Activated naive CD4-positive, alpha-beta T cell (primary cell): ENCODE results near the gene SLC47A1.
A peak's percentile ranks its signal among the peaks of the same experiment; 100 is the strongest.
"Not testable (repeated sequence)": the region's sequence is repeated elsewhere in the genome, so short reads cannot be mapped to it uniquely, and the experiment has no call there.

Experiments used
- DNase-seq, 4 experiments: peaks; one replicate each; lab custom pipeline; 2025; lab: John Stamatoyannopoulos, UW

The SLC47A1 gene, protein sequence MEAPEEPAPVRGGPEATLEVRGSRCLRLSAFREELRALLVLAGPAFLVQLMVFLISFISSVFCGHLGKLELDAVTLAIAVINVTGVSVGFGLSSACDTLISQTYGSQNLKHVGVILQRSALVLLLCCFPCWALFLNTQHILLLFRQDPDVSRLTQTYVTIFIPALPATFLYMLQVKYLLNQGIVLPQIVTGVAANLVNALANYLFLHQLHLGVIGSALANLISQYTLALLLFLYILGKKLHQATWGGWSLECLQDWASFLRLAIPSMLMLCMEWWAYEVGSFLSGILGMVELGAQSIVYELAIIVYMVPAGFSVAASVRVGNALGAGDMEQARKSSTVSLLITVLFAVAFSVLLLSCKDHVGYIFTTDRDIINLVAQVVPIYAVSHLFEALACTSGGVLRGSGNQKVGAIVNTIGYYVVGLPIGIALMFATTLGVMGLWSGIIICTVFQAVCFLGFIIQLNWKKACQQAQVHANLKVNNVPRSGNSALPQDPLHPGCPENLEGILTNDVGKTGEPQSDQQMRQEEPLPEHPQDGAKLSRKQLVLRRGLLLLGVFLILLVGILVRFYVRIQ

DNA sequence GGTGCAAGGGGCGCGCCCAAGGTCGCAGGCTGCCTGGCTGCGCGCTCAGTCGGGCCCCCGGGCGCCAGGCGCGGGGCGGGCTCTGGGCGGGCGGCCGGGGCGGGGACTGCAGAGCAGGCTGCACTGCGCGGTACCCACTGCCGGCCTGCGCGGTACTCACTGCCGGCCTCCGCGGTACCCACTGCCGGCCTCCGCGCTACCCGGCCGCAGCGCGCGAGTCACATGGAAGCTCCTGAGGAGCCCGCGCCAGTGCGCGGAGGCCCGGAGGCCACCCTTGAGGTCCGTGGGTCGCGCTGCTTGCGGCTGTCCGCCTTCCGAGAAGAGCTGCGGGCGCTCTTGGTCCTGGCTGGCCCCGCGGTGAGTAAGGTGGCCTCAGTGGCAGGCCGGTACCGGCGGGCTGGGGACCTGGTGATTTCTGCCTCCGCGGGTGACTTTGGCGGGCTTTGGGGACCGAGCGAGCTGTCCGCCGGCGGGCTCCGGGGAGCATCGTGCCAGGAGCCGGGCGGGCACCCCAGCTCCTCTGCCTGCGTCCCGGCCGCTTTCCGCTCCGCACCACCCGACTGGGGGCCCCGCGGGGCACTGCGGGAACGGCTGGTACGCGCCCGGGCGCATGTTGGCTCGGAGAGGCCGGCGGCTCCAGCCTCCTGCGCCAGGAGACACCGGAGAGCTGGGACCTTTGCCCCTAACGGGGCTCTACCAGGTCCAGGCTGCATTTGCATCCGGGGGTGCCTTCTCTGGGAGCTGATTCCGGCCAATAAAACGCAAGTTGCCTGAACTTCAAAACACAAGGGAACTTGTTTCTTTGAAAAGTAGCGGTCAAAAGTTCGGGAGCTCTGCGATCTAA, at the start of gene SLC47A1:
Gene SLC47A1, plus strand, starts transcription at position 137 of the 844 bp plus-strand sequence. Its CDS starts 86 bp downstream, at position 223.
- DNase-seq = peak in 1 of 4 experiments; percentile 7

DNA sequence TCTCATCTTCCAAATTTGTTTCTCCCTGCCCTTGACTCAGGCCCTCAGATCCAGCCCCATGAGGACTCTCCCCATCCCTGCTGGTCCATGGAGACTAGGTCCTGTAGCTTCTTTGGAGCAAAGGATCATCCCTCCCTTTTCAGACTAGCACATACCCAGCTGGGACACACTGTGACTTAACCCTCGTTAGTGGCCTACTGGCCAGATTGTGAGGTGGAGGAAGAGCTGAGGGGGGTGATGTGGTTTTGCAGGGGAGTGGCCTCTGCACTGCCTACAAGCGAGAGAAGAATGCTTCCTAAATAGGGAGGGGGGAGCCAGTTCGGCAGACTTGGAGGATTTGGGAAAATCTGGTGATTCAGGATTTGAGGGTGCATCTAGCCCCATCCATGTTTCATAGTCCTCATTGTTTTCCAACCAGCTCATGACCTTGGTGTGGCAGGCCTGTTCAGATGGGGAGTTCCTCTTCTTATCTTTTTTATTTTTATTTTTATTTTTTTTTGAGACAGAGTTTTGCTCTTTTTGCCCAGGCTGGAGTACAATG, 47.8 kb upstream of the SLC47A1 start:
- DNase-seq = no peak

DNA sequence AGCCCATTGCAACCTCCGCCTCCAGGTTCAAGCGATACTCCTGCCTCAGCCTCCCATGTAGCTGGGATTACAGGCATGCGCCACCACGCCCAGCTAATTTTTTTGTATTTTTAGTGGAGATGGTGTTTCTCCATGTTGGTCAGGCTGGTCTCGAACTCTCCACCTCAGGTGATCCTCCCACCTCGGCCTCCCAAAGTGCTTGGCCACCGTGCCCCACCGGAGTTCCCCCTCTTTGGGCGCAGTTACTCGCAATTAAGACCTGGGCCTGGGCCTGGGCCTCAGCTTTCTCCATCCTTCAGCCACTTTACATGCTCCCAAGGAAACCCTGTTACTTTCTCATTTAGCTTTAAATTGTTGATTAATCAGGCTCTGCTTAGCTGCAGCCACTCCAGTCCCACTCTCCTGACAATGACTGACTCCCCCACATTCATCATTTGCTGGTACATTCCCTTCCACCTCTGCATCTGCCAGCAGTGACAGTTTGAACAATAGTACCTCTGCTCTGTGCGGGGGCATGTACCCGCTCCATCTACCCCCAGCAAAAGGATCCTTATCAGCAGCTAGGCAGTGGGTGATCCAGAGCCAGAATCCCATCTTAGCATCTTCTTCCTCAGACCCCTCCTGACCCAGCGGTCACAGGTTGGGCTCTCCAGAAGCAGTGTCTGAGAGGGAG, 47.2 kb upstream of the SLC47A1 start:
- DNase-seq = no peak

DNA sequence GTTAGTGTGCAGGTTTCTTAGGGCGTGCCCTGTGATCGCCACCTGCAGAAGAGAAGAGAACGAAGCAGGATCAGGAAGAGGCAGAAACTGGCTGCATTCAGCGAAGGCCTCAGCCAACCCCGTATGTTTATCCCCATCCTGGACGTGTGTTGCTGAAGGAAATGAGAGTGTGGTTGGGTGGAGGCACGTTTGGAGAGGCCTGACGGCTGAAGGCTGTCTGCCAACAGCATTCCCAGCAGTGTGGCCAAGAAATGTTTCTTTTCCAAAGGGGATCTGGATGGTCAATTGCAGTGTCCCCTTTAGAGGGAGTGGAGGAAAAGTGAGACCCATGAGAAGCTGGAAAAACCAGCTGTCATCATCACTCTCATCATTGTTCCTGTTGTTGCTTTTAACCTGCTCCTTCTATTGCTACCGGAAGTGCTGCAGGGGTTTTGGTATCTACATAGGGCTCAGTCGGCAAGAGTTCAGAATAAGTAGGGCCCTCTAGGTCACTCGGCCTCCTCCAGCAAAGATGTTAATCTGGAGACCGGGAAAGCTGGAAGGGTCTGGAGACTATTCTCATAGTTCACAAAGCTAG, 46.5 kb upstream of the SLC47A1 start:
- DNase-seq = no peak

DNA sequence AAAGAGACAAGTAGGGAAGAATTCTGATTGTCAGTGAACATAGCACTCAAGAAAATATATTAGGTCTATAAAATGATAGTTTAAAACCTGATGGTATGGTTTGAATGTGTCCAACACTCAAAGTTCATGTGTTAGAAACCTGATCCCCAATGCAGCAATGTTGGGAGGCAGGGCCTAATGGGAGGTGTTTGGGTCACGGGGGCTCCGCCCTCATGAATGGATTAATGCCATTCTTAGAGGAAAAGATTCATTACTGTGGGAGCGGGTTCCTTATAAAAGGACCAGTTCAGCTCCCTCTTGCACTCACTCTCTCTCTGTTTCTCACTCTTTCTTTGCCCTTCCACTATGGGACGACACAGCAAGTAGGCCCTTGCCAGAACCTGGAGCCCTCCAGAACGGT, 41.5 kb upstream of the SLC47A1 start:
- no peak for DNase-seq

DNA sequence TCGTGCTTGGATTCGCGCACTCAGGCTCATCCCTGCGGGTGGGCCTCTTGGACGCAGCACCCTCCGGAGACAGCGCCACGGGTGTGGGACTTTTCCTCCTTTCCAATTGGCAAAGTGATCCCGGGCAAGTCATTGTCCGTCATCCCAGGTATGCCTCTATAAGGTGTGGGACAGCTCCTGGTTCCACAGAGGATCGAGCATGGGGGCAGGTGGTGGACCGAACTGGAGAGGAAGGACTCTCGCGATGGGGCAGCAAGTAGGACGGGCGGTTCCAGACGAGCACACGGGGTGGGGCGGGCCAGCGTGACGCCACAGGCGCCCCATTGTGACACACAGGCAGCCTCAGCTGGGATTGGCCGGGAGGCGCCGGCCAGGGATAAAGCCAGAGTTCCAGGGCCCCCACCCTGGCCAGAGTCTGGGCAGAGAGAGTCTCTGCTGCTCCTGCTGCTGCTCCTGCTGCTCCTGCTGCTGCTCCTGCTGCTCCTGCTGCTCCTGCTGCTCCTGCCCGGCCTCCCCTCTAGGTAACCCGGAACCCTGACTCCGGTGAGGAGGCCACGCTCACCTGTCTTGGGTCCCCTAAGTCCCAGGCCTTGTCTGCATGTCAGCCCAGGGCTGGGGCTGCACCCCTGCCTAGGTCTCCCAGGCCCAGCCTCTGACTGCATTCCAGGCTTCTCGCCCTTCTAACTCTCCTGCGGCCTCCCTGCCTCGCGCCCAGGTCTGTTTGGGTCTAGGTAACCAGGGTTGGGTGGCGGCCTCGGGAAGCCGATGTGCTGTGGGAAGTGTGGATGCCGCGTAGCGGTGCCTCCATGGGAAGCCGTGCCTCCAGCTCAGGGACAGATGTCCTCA, 38.5 kb upstream of the SLC47A1 start:
- no peak for DNase-seq

DNA sequence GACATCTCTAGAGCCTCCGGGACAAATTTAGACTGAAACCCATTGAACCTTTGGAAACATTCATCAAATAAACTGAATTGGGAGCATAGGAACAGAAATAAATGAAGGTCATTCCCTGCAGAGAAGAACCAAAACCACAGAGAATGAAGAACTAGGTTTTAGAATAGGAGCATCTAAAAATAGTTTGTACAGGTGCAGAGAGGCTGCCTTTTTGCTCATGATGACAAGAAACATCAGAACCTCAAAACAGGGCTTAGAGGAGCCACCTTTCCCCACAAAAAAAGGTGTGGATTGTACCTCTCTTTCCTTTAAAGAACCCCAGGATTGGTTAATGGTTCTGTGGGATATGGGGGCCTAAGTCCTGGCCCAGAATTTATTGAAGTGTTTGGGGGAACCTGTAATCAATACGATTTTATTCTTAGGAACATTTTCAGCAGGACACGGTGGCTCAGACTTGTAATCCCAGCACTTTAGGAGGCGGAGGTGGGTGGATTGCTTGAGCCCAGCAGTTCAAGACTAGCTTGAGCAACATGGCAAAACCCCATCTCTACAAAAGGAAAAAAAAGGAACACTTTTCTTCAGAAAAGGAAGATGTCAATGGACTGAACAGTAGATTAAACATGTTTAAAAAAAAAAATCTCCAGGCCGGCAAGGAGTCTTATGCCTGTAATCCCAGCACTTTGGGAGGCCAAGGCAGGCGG, 37.7 kb upstream of the SLC47A1 start:
- DNase-seq = no peak

DNA sequence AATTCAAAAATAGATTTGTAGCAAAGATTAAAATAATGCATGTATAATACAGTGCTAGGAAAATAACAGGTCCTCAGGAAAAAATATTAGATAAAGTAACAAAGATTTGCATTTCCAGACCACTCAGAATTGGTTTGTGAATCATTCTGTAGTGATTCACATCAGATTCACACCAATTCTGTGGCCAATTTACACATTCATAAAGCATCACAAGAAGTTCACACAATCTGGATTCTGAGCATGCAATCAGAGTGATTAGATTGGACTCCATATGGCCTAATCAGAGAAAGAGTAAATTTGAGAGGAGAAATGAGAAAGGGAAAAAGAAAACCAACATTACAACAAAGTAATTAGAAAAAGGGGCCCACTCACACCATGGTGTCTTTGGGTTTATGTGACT, 36.0 kb upstream of the SLC47A1 start:
- DNase-seq = no peak

DNA sequence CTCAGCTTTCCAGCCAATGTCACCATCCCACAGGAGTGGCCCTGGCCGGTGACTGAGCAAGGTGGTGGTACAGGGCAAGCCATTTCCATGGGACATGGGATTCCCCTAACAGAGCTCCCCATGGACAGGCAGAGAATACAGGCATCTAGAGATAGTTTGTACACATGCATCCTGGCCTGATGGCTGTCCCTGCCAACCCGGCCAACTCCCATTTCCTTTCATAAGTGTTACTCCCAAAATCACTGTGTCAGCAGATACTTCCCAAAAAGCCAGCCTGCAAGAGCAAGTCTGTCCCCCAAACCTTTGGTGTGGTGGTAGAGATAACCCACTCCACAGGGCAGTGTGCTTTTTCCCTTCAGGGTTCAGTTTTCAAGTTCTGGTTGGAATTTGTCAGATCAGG, 32.4 kb upstream of the SLC47A1 start:
- DNase-seq = no peak

DNA sequence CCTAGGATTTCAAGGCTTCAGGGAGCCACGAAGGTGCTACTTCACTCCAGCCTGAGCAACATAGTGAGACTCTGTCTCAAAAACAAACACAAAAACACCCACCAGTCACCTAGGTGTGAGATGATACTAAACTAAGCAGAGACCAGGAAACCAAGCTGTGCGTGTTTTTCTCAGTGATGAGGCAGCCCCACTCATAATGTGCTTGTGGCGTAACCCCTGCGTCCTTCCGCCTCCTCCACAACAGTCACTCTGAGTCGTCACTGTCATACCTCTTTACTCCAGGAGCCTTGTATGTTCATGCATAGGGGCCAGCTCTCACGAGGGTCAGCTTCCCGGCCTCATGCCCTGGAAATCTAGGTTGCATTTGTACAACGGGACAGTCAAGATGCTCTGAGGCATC, 31.1 kb upstream of the SLC47A1 start:
- DNase-seq = no peak

DNA sequence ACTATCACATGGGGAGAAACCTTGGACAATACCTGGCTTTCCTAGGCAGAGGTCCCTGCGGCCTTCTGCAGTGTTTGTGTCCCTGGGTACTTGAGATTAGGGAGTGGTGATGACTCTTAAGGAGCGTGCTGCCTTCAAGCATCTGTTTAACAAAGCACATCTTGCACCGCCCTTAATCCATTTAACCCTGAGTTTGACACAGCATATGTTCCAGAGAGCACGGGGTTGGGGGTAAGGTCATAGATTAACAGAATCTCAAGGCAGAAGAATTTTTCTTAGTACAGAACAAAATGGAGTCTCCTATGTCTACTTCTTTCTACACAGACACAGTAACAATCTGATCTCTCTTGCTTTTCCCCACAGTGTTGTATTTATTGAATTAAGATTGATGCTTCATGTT, 28.1 kb upstream of the SLC47A1 start:
- DNase-seq = not testable (repeated sequence)

DNA sequence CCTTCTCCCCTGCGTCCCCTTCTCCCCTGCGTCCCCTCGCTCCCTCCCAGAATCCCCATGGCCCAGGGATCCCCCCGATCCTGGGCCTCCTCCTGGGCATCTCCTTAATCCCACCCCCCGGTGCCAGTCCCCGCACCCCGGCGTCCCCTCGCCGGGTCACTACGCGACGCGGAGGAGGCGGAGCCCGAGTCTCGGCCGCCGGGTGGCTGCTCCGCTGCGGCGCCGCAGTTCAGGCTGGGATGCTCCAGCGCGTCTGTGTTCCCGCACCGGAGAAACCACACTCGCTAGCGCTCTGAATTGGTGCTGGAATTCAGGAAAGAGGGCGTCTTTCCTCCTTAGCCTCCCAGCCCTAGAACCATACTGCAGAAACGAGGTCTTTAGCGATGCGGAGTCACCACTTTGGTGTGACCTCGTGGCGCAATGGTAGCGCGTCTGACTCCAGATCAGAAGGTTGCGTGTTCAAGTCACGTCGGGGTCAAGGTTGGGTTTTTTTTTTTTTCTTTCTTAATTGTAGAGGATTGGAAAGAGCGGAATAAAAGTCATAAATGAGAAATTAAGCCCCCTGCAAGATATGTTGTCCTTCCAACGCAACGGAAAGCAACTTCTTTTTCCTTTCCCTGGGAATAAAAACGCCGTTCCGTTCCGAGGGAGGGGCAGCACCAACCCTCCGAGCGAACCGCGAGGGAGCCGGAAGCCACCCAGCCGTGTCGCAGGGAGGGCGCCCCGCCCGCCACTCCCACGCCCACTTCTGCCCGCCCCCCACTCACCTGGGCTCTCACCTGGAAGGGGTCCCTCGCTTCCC, 25.7 kb upstream of the SLC47A1 start:
- peak; percentile 78 to 90 (median 86) for DNase-seq

DNA sequence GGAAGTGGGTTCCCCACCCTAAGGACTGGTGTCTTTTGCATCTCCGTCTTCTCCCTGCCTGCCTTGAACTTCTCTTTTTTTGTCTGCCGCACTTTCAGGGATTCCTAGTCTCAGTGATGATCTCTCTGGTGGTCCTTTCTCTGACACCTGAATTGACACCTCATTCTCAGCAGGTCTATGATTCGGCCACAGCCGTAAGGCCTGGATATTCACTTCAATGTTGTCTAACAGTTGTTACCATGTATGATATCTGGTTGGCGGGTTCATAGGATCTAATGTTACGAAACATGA, 25.1 kb upstream of the SLC47A1 start:
- no peak for DNase-seq

DNA sequence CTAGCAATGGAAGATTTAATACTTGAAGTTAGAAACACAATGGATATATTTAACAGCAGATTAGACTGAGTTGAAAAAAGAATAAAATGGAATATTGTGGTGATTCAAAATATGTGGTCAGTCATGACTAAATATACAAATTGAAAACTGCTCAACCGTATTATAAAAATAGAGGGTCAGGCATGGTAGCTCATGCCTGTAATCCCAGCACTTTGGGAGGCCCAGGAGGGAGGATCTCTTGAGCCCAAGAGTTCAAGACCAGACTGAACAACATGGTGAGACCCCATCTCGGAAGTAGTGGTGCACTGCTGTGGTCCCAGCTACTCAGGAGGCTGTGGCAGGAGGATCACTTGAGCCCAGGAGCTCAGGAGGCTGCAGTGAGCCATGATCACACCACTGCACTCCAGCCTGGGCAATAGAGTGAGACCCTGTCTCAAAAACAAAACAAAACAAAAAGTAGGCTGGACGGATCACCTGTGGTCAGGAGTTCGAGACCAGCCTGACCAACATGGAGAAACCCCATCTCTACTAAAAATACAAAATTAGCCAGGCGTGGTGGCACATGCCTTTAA, 24.3 kb upstream of the SLC47A1 start:
- not testable (repeated sequence) for DNase-seq

DNA sequence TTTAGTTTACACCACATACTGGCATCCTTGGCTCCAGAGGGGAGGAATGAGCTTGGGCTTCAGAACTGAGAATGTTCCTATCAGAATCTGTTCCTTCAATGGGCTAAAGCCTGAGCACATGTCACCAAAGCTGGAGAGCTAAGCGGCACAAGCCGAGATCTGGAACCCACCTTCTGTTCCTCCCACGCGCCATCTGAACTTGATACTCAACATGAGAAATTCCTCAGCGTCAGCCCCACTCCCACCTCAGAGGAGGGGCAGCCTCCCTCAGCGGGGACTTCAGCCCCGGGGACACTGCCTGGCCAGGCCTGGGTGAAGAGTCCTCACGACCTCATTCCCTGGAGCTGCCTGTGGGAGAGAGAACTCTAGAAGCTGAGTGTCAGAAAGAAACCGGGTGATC, 22.8 kb upstream of the SLC47A1 start:
- DNase-seq = no peak

DNA sequence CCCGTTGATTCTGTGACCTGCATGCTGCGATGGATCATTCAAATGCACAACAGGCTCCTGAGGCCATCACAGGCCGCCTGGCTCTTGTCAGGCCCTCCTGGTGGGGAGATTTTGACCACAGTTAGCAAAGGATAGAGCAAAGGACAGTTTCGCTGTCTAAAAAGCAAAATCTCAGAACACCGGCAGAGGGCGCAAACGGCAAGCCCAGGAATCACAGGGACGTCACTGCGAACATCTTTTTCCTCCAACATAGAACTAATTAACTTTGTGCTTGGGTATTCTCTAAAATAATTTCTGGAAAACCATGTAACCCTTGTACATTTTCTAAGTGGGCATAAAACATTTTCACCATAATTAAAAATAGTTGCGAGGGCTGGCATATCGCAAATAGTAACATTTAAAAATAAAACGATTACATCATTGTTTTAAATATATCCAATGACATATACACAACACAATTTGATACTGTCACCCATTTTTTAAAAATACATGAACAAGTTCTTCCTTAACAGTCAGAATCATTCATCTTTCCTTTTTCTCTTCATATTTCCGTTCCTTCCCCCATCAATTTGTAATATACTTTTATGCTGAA, 19.7 kb upstream of the SLC47A1 start:
- peak in 3 of 4 experiments; percentile 28 to 62 (median 45) for DNase-seq

DNA sequence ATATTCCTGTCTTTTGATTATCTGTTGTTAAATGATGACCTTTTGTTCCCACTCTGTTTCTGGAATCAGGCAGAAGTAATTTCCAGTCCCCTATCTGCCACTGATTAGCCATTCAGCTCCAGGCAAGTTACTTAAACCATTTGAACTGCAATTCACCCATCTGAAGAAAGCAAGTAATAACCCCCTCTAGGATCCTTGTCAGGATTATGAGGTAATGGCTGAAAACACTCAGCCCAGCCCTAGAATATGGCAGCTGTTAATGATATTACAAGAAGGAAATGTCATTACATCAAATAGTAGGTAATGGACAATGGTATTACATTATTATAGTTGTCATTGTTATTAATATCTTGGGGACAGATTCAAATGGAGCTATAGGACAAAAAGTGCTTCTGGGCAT, 16.0 kb upstream of the SLC47A1 start:
- no peak for DNase-seq
